ENCODE results near the gene ZNF571. TPM values are rescaled to one million over a fixed set of nuclear protein-coding genes. Genes with fewer than 3 reads are reported as not detected.

The ZNF571 gene
- total and polyA plus RNA-seq, 5 donors = 2.8 to 7.4 (median 3.4) TPM

- no peak for DNase-seq
- Histone ChIP-seq H3K27me3 (ENCODE audit: control insufficient read depth, insufficient read depth) (no peaks in the 10 kb centered on the region), H3K4me1 (ENCODE audit: control insufficient read depth, insufficient read depth, low read length) (no peaks in the 10 kb centered on the region), H3K27ac (ENCODE audit: low read length) (no peak overlapping the region), H3K9me3 (ENCODE audit: control insufficient read depth, low read length) (peaks cover 22% of the 10 kb centered on the region), H3K4me3 (ENCODE audit: low read length) (no peak overlapping the region)
- ATAC-seq = no peak
- over 99% methylated on average over 7 of the region's 7 CpGs for WGBS
- intact Hi-C loops (cut with DNase I) = no loop called here
These were observed 57.1 kb downstream of the ZNF571 start for GRCh38 chr19:37537391-37537947.

GRCh38 chr19:37519890-37520289 lies 74.7 kb downstream of the ZNF571 start:
- Histone ChIP-seq H3K27ac (ENCODE audit: low read length) (no peak overlapping the region), H3K4me1 (ENCODE audit: control insufficient read depth, insufficient read depth, low read length) (no peaks in the 10 kb centered on the region), H3K27me3 (ENCODE audit: control insufficient read depth, insufficient read depth) (no peaks in the 10 kb centered on the region), H3K4me3 (ENCODE audit: low read length) (no peak overlapping the region), H3K9me3 (ENCODE audit: control insufficient read depth, low read length) (peaks cover 2% of the 10 kb centered on the region)
- WGBS = 50% methylated on average over 2 of the region's 2 CpGs
- DNase-seq (no peak), ATAC-seq (no peak)
- intact Hi-C loops (cut with DNase I) = no loop called here

Other genes with a start within 250 kb of the ZNF571 start
- 1 to 10 TPM; 5.4 to 7.9 (median 6.9) TPM for gene ZNF527, start 223.7 kb downstream of the ZNF571 start, total RNA-seq
- 4.2 TPM for gene ZNF527, start 223.7 kb downstream of the ZNF571 start, polyA plus RNA-seq
- gene ZNF569, start 127.3 kb downstream of the ZNF571 start, total RNA-seq = 1 to 10 TPM; 4.7 to 7.9 (median 6.6) TPM
- gene ZNF569, start 127.3 kb downstream of the ZNF571 start, polyA plus RNA-seq = 3.5 TPM
- gene ZNF570, start 125.4 kb downstream of the ZNF571 start, total RNA-seq = 1 to 10 TPM; 7.0 to 7.8 (median 7.2) TPM
- gene ZNF570, start 125.4 kb downstream of the ZNF571 start, polyA plus RNA-seq = 3.1 TPM
- gene ZNF793, start 87.9 kb downstream of the ZNF571 start, total RNA-seq = 1 to 10 TPM; 6.0 to 9.2 (median 7.1) TPM
- gene ZNF793, start 87.9 kb downstream of the ZNF571 start, polyA plus RNA-seq = 4.4 TPM
- gene ZNF540, start 84 bp upstream of the ZNF571 start, total RNA-seq = 10 to 100 TPM in 2 of 4 donors, 1 to 10 TPM in 2; 8.8 to 13.4 (median 9.8) TPM
- gene ZNF540, start 84 bp upstream of the ZNF571 start, polyA plus RNA-seq = 6.5 TPM
- 1 to 10 TPM; 5.7 to 9.5 (median 8.5) TPM for gene ZFP30, start 60.7 kb upstream of the ZNF571 start, total RNA-seq
- 3.5 TPM for gene ZFP30, start 60.7 kb upstream of the ZNF571 start, polyA plus RNA-seq
- 1 to 10 TPM; 4.0 to 7.9 (median 7.1) TPM for gene ZNF607, start 125.0 kb upstream of the ZNF571 start, total RNA-seq
- 2.2 TPM for gene ZNF607, start 125.0 kb upstream of the ZNF571 start, polyA plus RNA-seq
- gene ZNF573, start 184.8 kb upstream of the ZNF571 start, total RNA-seq = 10 to 100 TPM in 2 of 4 donors, 1 to 10 TPM in 2; 9.9 to 15.5 (median 12.1) TPM
- gene ZNF573, start 184.8 kb upstream of the ZNF571 start, polyA plus RNA-seq = 11.0 TPM

Measured in right cardiac atrium (tissue), 5 donors.